HEK293 (cell line): ENCODE results near the gene DLGAP3.
A peak's percentile ranks its signal among the peaks of the same experiment; 100 is the strongest.
"Not testable (repeated sequence)": the region's sequence is repeated elsewhere in the genome, so short reads cannot be mapped to it uniquely, and the experiment has no call there.

Experiments used
- CTCF ChIA-PET: fragments of 350-600 bp; formaldehyde crosslinking; extraction: SDS; loops from one replicate; lab custom pipeline; 2021; ENCODE audit warnings: antibody characterized with exemption; lab: Yijun Ruan, JAX
- POLR2A ChIA-PET: fragments of 300-600 bp; formaldehyde crosslinking; extraction: SDS; loops from one replicate; lab custom pipeline; 2020; ENCODE audit warnings: antibody characterized with exemption, inconsistent platforms; lab: Yijun Ruan, JAX
- H3K27ac ChIP-seq: fragments of 200-500 bp; sonication (Bioruptor generic); 2 replicates; pipeline ENCODE4 v1.5.1; 2014; ENCODE audit warnings: low read depth, low read length, control low read depth, inconsistent platforms; ENCODE audit errors: extremely low read depth
- H3K36me3 ChIP-seq, 2 experiments: fragments of 200-500 bp in 1 of 2; sonication (Bioruptor generic) in 1 of 2; 1 replicate in 1 of 2; 2 replicates in 1 of 2; pipeline ENCODE4 v1.5.1; 2014 to 2017; ENCODE audit warnings: inconsistent platforms in 2 of 2, low read length in 2 of 2; ENCODE audit not compliant: control insufficient read depth in 2 of 2, insufficient read depth in 1 of 2
- H3K4me1 ChIP-seq: fragments of 200-500 bp; sonication (Bioruptor generic); 2 replicates; pipeline ENCODE4 v1.5.1; 2014; ENCODE audit warnings: mild to moderate bottlenecking, low read length, inconsistent platforms; ENCODE audit not compliant: control insufficient read depth, insufficient read depth
- H3K4me3 ChIP-seq: 2 replicates; pipeline ENCODE4 v1.5.1; 2011; ENCODE audit warnings: low read depth, mild to moderate bottlenecking, control low read depth, low read length, moderate library complexity
- H3K9me3 ChIP-seq: fragments of 200-500 bp; sonication (Bioruptor generic); 2 replicates; pipeline ENCODE4 v1.5.1; 2014; ENCODE audit warnings: low read depth, low read length, inconsistent platforms; ENCODE audit not compliant: control insufficient read depth, insufficient read depth
- ATF2 ChIP-seq: fragments of 450-650 bp; formaldehyde crosslinking; IDR thresholded peaks from 2 replicates; pipeline ENCODE4 v1.5.1; 2016; ENCODE audit warnings: missing biosample characterization, missing genetic modification characterization, low read depth
- EGR2 ChIP-seq: fragments of 450-650 bp; formaldehyde crosslinking; IDR thresholded peaks from 2 replicates; pipeline ENCODE4 v1.5.1; 2016; ENCODE audit warnings: low read depth, missing biosample characterization, missing genetic modification characterization
- TRIM28 ChIP-seq: IDR thresholded peaks from 2 replicates; pipeline ENCODE4 v1.6.1; 2011; ENCODE audit warnings: low read length, control low read depth, borderline replicate concordance
- ZFHX2 ChIP-seq: fragments of 450-650 bp; formaldehyde crosslinking; conservative IDR thresholded peaks from 2 replicates; pipeline ENCODE4 v1.5.1; 2016; ENCODE audit warnings: missing biosample characterization, missing genetic modification characterization
- ZNF26 ChIP-seq: fragments of 450-650 bp; formaldehyde crosslinking; IDR thresholded peaks from 2 replicates; pipeline ENCODE4 v1.5.1; 2016; ENCODE audit warnings: missing biosample characterization, missing genetic modification characterization
- ZNF394 ChIP-seq: fragments of 450-650 bp; formaldehyde crosslinking; IDR thresholded peaks from 2 replicates; pipeline ENCODE4 v1.5.1; 2016; ENCODE audit warnings: missing biosample characterization, missing genetic modification characterization, mild to moderate bottlenecking, moderate library complexity, borderline replicate concordance
- ZNF518A ChIP-seq: fragments of 450-650 bp; formaldehyde crosslinking; conservative IDR thresholded peaks from 2 replicates; pipeline ENCODE4 v1.5.1; 2016; ENCODE audit warnings: low read depth, missing biosample characterization, missing genetic modification characterization
- ZNF555 ChIP-seq: fragments of 450-650 bp; formaldehyde crosslinking; conservative IDR thresholded peaks from 2 replicates; pipeline ENCODE4 v1.5.1; 2017; ENCODE audit warnings: missing biosample characterization, mild to moderate bottlenecking, missing genetic modification characterization, inconsistent platforms
- ZNF558 ChIP-seq: fragments of 450-650 bp; formaldehyde crosslinking; IDR thresholded peaks from 2 replicates; pipeline ENCODE4 v1.5.1; 2016; ENCODE audit warnings: missing biosample characterization, missing genetic modification characterization
- ZNF768 ChIP-seq: fragments of 450-650 bp; formaldehyde crosslinking; IDR thresholded peaks from 2 replicates; pipeline ENCODE4 v1.5.1; 2018; ENCODE audit warnings: missing biosample characterization, mild to moderate bottlenecking, missing genetic modification characterization
- ZXDB ChIP-seq: fragments of 450-650 bp; formaldehyde crosslinking; IDR thresholded peaks from 2 replicates; pipeline ENCODE4 v1.5.1; 2016; ENCODE audit warnings: missing biosample characterization, missing genetic modification characterization
- TF ChIP-seq, protein P1 (sequence below): fragments of 450-650 bp; formaldehyde crosslinking; IDR thresholded peaks from 2 replicates; pipeline ENCODE4 v1.5.1; 2016; ENCODE audit warnings: missing biosample characterization, missing genetic modification characterization

The DLGAP3 gene

GRCh38 chr1:34825455-34826091, 103.9 kb downstream of the DLGAP3 start:
- no peaks in the 10 kb centered on the region for H3K9me3 ChIP-seq
- POLR2A ChIA-PET: no interaction called here

GRCh38 chr1:34824817-34825454, 104.5 kb downstream of the DLGAP3 start:
- no peak overlapping the region for H3K4me3 ChIP-seq
- CTCF ChIA-PET: interaction anchor here (0.6 to 0.7 kb wide), 2 partner anchors 13 to 1382 kb away, joined by 3 to 5 read pairs; no protein-coding TSS in a partner anchor
- no peaks in the 10 kb centered on the region for H3K4me1 ChIP-seq
- TF ChIP-seq TRIM28 (no peak), ZNF768 (tag by site-specific recombination) (peak; percentile 73; the same call in 1 of the 2 replicates)
- TF ChIP-seq, all 188 proteins: peak for 1
- POLR2A ChIA-PET: no interaction called here
- H3K36me3 ChIP-seq: no peaks in the 10 kb centered on the region
- no peak overlapping the region for H3K27ac ChIP-seq
- no peaks in the 10 kb centered on the region for H3K9me3 ChIP-seq

More at GRCh38 chr1:34825455-34826091, 103.9 kb downstream of the DLGAP3 start:
- CTCF ChIA-PET: interaction anchor here (1.0 to 2.6 kb wide), 2 partner anchors 27 to 40 kb away, joined by 4 to 10 read pairs; no protein-coding TSS in a partner anchor
- Histone ChIP-seq H3K27ac (no peak overlapping the region), H3K36me3 (no peaks in the 10 kb centered on the region), H3K4me3 (no peak overlapping the region), H3K4me1 (no peaks in the 10 kb centered on the region)
- TF ChIP-seq ZNF26 (tag by site-specific recombination) (no peak), ZFHX2 (tag by site-specific recombination) (peak; percentile 71), EGR2 (tag by site-specific recombination) (peak; percentile 91)

GRCh38 chr1:34822202-34822601, 107.2 kb downstream of the DLGAP3 start:
- no peak overlapping the region for H3K4me3 ChIP-seq
- no peak overlapping the region for H3K27ac ChIP-seq
- ChIA-PET CTCF (no interaction called here), POLR2A (no interaction called here)
- H3K9me3 ChIP-seq: no peaks in the 10 kb centered on the region
- no peaks in the 10 kb centered on the region for H3K4me1 ChIP-seq
- TF ChIP-seq, protein P1, sequence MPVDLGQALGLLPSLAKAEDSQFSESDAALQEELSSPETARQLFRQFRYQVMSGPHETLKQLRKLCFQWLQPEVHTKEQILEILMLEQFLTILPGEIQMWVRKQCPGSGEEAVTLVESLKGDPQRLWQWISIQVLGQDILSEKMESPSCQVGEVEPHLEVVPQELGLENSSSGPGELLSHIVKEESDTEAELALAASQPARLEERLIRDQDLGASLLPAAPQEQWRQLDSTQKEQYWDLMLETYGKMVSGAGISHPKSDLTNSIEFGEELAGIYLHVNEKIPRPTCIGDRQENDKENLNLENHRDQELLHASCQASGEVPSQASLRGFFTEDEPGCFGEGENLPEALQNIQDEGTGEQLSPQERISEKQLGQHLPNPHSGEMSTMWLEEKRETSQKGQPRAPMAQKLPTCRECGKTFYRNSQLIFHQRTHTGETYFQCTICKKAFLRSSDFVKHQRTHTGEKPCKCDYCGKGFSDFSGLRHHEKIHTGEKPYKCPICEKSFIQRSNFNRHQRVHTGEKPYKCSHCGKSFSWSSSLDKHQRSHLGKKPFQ (tag by site-specific recombination): no peak
- peak; percentile 73 for TF ChIP-seq ATF2
- no peaks in the 10 kb centered on the region for H3K36me3 ChIP-seq

DNA sequence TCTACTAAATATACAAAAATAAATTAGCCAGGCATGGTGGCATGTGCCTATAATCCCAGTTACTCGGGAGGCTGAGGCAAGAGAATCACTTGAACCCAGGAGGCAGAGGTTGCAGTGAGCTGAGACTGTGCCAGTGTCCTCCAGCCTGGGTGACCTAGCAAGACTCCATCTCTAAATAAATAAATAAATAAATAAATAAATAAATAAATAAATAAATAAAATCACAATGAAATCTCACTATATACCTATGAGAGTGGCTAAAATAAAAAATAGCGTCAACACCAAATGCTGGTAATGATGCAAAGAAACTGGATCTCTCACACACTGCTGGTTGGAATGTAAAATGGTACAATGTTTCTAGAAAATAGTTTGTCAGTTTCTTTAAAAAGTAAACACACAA, 110.6 kb downstream of the DLGAP3 start:
- CTCF ChIA-PET, H3K4me3 ChIP-seq, H3K9me3 ChIP-seq, H3K36me3 ChIP-seq, H3K4me1 ChIP-seq, H3K27ac ChIP-seq, POLR2A ChIA-PET: not testable (repeated sequence)
- peak; percentile 84 for TF ChIP-seq ZNF394 (tag by site-specific recombination)
- TF ChIP-seq ZXDB (tag by site-specific recombination): peak; percentile 45; the same call in 1 of the 2 replicates
- peak; percentile 84 for TF ChIP-seq ZNF518A
- 0 out of 2 replicates have a peak, but pooled peaks have one; percentile 39 for TF ChIP-seq ZNF558 (tag by site-specific recombination)
- TF ChIP-seq ZNF555 (tag by site-specific recombination): peak; percentile 57
